NCI-H1092 (cell line): ENCODE measurements around the gene DPF3.

Experiments used
- DNase-seq: peaks from one replicate; lab custom pipeline; 2025; lab: John Stamatoyannopoulos, UW

The DPF3 gene

DNA sequence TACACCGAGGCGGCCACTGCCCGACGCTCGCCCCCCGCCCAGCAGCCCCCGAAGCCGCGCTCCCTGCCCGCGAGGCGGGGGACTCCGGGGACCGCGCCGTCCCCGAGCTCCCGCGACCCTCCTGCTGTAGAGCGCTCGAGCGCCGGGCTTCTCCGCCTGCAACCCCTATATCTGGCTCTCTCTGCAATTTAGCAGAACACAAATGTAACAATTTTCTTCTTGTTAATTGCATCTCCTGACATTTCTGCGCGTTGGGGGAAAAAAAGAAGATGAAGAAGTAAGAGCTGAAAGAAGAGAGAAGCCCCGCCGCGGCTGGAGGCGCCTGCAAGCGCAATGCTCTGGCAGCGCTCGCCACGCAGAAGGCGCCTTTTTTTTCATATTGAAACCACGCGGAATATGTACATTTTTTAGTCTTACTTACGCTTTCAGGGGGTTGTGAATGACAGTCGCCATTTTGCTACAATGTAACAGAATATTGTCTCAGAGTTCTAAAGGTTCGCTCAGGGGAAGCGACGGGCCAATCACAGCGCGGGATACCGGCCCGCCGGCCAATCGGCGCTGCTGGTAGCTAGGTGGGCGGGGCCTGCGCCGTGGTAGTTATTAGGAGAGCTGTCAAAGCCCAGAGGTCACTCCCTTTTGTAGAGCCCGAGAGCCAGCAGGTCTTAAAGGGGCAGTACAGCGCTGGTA lies at the start of gene DPF3:
Gene DPF3, minus strand, starts transcription at position 466 of the 687 bp plus-strand sequence. Its CDS starts 13 bp downstream, at position 453.
- peak; percentile 91 for DNase-seq

DNA sequence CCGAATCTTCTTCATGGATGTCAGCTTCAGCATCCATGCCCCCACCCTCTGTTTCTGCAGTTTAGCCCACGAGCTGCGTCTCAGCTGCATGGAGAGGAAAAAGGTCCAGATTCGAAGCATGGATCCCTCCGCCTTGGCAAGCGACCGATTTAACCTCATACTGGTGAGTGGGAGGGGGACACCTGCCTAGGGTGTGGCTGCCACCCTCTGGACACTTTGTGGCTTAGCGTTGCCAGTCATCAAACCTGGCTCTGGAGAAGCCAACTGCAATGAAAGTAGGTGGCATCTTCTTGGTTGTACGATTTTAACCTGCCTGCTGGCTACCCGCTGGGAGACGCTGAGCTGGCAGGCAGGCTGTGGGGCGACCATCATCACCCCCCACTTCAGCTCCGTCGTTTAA lies 49.0 kb upstream of the DPF3 start:
- DNase-seq = no peak

GRCh38 chr14:72941286-72941985 lies 47.5 kb upstream of the DPF3 start:
- no peak for DNase-seq

DNA sequence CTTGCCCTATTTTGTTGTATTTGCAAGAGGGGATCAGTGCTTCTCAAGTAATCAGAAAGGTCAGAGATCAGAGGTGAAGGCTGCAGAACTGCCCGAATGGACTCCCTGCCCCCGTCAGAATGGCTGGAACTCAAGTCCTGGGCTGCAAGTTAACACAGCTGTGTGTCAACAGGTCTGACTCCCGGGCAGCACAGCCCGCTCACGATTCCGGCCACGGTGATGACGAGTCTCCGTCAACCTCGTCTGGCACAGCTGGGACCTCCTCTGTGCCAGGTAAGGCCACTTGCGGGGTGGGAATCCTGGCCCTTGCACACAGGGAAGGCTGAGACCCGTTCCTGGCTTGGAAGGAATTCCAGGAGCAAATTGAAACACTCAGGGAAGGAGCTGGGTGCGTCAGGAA lies 45.7 kb upstream of the DPF3 start:
- DNase-seq = no peak

DNA sequence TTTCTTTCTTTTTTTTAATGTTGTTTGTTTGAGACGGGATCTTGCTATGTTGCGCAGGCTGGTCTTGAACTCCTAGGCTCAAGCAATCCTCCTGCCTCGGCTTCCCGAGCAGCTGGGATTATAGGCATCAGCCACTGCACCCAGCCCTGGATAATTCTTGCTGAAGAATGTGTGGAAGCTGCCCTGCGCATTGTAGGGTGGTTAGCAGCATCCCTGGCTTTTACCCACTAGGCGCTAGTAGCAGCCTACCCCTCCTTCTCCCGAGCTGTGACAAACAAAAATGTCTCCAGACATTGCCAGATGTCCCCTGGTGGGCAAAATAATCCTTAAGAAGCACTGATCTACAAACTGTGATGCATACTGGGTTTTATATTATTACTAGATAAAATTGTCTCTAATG lies 39.0 kb upstream of the DPF3 start:
- no peak for DNase-seq

DNA sequence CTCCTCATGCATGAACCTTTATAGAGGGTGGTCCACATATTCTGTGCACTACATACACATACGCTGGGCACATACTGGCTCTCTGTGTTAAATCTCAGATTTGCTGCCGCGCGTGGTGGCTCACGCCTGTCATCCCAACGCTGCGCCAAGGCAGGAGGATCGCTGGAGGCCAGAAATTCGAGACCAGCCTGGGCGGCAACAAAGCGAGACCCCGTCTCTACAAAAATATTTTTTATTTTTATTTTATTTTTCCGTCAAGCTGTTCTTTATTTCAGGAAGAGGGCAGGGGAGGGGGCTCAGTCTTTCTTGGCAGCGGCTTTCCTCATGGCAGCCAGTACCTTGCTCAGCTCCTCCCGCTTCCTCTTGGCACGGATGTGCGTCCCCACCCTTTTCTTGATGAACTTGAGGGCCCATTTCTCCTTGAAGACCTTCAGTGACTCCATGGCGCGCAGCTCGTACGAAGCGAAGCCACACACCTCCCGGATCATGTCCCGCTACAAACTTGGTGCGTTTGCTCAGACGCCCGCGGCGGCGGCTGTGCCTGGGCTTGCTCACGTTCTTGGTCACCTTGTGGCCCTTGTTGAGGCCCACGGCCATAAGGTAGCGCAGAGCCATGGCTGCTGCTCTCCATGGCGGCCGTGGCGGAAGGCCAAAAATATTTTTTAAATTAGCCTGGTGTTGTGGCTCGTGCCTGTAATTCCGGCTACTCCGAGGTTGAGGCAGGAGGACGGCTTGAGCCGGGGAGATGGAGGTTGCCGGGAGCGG lies 35.6 kb upstream of the DPF3 start:
- DNase-seq = no peak

DNA sequence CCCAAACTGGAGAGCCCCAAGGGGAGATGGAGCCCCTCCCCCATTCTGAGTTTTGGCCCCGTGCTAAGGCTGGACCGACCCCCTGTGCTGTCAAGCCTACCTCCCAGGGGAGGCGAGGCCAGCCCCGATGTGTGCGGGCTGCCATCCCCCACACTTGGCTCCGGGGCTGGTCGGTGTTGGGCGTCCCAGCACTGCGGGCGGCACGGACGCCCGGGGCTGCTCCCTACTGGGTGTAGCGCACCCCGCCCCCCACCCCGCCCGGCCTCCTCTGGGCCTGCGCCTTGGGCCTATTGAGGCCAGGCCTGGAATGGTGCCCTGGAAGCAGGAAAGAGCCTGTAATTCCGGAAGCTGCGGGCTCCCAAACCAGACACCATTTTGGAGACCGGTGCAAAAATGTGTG lies 35.0 kb upstream of the DPF3 start:
- DNase-seq = no peak

DNA sequence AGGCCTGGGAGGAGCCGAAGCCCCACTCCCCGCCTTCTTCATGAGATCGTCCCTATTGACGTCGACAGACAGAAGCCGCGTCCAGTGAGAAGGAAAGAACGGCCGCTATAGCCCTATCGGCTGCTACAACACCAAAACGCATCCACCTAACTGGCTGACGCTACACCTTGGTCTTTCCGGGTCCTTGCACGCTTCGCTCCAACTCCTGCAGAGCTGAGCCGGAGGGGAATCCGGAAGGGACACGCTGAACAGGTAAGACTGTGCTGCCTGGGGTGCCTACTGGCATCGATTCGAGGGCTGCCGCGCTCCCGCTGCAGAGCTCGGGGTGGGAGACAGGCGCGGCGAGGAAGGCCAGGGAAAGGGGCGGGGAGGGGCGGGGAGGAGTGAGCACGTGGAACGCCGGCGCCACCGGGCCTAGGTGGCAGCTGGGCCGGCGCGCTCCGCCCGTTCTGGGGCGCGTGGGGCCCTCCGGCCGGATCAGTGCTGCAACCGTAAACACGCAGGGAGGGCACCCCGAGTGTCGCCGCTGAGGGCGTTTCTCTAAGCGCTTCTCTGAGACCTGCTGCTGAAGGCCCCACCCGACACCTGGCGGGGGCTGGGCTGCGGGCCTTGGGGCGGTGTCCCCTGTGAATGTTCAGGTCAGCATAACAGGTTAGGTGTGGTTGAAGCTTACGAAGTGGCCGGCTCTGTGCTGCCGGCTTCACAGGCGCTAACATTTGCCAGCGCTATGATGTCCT lies 32.6 kb upstream of the DPF3 start, which contains the start of gene DCAF4:
Gene DCAF4, plus strand, starts transcription at position 173 of the 737 bp plus-strand sequence. CDS start 11,515 bp downstream, outside the sequence.
- DNase-seq = peak; percentile 95

DNA sequence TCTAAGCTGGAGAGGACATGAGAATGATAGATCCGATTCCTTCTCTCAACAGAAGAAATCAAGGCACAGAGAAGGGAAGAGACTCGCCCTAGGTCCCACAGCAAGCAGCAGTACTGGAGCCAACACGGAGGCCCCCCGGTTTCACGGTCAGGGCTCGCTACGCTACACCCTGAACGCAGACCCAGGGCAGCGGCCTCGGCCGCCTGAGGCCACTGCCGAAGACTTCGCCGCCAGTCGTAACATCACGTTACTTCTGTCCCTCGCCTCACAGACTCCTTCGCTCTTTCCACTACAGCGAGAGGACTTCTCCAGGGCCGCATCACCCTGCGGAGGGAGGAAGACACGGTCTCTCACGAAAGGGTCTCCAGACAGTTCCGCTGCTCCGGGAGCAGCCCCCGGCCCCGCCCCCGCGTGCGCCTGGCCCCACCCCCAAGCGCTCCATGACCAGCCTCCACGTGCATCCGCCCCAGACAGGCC lies 32.0 kb upstream of the DPF3 start:
- no peak for DNase-seq

DNA sequence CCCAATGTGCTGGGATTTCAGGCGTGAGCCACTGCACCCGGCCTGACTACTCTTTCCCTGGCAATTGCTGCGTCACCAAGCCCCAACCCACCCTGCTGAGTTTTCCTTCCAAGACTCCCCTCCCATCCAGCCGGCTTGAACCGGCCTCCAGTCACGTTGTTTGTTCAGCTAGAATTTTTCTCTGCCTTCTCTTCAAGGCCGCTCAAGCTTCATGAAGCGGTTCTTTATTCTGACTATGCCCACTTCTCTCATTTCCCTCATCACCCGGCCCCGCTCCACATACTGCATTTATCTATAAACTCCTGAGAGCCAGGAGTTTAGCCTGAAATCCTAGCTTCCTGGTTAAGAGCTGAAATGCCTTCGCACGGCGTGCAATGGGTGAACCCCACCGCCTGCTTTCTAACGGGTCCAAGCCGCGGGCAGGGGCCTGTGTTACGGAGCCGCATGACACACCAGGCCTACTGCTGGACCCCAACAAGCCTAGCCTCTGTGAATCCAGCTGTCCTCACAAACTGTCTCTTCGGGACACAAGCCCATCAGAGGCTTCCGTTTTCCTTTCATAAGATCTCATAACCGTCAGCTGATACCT lies 31.4 kb upstream of the DPF3 start:
- no peak for DNase-seq

GRCh38 chr14:72924337-72924736 lies 30.4 kb upstream of the DPF3 start:
- no peak for DNase-seq

GRCh38 chr14:72921396-72921795 lies 27.5 kb upstream of the DPF3 start:
- DNase-seq = no peak

DNA sequence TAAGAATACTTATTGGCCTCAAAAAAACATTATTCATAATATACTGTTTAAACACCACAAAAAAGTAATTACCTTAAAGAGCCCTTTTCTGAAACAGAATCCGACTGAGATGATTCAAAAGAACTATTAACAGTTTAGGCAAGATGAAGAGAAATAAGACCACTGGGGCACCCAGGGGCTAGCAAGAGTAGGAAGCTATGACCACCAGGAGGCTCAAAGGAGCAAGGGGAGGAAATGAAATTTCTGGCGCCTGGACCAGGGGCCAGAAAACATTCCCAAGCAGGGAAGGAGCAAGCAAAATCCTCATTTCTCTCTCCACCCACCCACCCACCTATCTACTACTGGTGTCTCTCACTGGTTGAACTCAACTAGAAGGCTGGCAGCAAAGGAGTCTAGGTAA lies 26.1 kb upstream of the DPF3 start:
- DNase-seq = no peak

GRCh38 chr14:72917094-72917802 lies 23.3 kb upstream of the DPF3 start:
- no peak for DNase-seq

- DNase-seq = no peak
Measured at GRCh38 chr14:72916174-72916573, 22.3 kb upstream of the DPF3 start.

DNA sequence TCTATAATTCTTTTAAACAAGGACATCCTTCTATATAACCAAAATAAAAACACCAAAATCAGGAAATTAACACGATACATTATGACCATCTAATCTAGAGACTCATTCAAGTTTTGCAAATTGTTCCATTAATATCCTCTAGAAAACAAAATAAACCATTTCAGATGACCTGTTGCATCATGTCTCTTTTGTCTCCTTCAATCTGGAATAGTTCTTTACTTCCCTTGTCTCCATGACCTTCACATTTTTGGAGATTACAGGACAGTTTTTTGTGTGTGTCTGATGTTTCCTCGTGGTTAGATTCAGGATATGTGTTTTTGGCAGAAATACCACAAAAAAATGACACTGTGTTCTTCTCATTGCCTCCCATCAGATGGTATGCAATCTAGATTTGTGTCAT lies 19.9 kb upstream of the DPF3 start:
- no peak for DNase-seq

GRCh38 chr14:72909163-72909562 lies 15.3 kb upstream of the DPF3 start:
- no peak for DNase-seq

DNA sequence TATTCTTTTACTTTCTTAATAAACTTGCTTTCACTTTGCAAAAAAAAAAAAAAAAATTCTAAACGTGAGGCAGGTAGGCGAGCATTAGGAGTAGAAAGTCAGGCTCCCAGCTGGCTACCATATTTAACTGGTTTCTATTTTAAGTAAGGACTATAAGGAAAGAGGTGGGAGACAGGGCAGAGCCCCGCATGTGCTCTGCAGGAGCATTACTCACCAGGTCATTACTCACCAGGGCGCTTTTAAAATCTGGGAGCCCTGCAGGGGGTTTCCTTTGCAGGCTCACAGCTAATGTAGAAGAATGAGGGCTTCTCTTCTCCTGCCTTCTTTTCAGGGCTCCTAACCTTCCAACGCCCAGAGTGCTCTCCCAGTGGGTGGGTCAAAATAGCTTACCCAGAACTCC lies 14.0 kb upstream of the DPF3 start:
- DNase-seq = no peak

GRCh38 chr14:72906879-72907278 lies 13.0 kb upstream of the DPF3 start:
- no peak for DNase-seq

DNA sequence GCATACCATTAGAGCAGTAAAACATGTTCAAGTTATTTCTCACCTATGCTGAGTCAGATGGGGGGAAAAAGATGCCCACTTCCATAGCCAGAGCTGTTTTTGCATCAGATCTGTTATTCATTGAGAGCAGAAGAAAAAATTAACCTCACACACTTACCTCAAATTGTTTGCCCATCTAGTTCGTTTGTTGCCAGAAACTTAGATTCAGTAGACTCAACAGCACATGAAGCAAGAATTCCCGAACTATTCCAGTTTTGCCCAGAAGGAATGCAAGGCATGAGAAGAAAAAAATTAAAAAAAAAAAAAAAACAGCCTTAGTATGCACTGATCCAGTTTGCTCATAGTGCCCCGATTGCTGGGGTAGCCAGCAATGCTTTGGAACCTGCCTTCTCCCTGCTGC lies 12.4 kb upstream of the DPF3 start:
- DNase-seq = no peak
